Activated naive CD4-positive, alpha-beta T cell treated with anti-CD3 and anti-CD28 coated beads, Interleukin-2, amount 10 ng/mL, durations not matched to agents 7 days and 5 days (primary cell): ENCODE data around the gene SPPL2A.

Experiments used
- CTCF ChIA-PET: fragments of 350-600 bp; sonication (Branson Sonifier 250); formaldehyde crosslinking; loops from one replicate; lab custom pipeline; 2021; ENCODE audit warnings: antibody characterized with exemption; lab: Charles Lee
- DNase-seq: peaks from one replicate; pipeline ENCODE4 v3.0.0-alpha.2; 2020
- H3K27ac Mint-ChIP-seq: one replicate; pipeline ENCODE4 v1.8.0; 2021; ENCODE audit warnings: mild to moderate bottlenecking, moderate library complexity, mixed read lengths
- H3K27me3 Mint-ChIP-seq: one replicate; pipeline ENCODE4 v1.8.0; 2021; ENCODE audit warnings: mild to moderate bottlenecking, mixed read lengths
- H3K36me3 Mint-ChIP-seq: one replicate; pipeline ENCODE4 v1.8.0; 2021; ENCODE audit warnings: mixed read lengths
- H3K4me1 Mint-ChIP-seq: one replicate; pipeline ENCODE4 v1.8.0; 2021; ENCODE audit warnings: mixed read lengths
- H3K4me3 Mint-ChIP-seq: one replicate; pipeline ENCODE4 v1.8.0; 2021; ENCODE audit warnings: mild to moderate bottlenecking, moderate library complexity, mixed read lengths
- H3K9me3 Mint-ChIP-seq: one replicate; pipeline ENCODE4 v1.8.0; 2021; ENCODE audit warnings: mixed read lengths

SPPL2A gene

DNA sequence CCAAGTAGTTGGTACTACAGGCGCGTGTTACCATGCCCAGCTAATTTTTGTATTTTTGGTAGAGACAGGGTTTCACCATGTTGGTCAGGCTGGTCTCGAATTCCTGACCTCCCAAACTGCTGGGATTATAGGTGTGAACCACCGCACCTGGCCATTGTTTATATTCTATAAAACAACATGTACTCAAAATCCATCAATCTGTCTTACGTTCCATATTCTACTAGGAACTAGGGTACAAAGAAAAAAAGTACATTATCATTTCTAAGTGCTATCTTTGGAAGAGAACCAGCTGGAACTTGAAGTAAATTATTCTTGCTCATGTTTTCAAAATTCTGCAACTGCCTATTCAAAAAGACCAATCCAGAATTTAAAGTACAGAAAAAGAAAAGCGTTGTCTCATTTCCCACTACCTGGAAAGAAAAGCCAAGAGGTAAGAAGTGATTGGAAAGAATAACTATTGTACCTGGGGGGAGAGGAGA lies 15.2 kb downstream of the SPPL2A start:
- Mint-ChIP-seq H3K27me3 (no peaks in the 10 kb centered on the region), H3K9me3 (no peaks in the 10 kb centered on the region), H3K36me3 (peaks cover 19% of the 10 kb centered on the region), H3K27ac (no peak overlapping the region), H3K4me3 (no peak overlapping the region), H3K4me1 (peaks cover 4% of the 10 kb centered on the region)
- no peak for DNase-seq
- CTCF ChIA-PET: no interaction called here

- H3K4me1 Mint-ChIP-seq: no peaks in the 10 kb centered on the region
- CTCF ChIA-PET: no interaction called here
- no peak overlapping the region for H3K27ac Mint-ChIP-seq
- DNase-seq: no peak
- H3K9me3 Mint-ChIP-seq: no peaks in the 10 kb centered on the region
- H3K36me3 Mint-ChIP-seq: peaks cover 21% of the 10 kb centered on the region
- H3K4me3 Mint-ChIP-seq: no peak overlapping the region
- H3K27me3 Mint-ChIP-seq: no peaks in the 10 kb centered on the region
Observed at GRCh38 chr15:50747523-50747922, 18.0 kb downstream of the SPPL2A start.

GRCh38 chr15:50744601-50745000 lies 20.9 kb downstream of the SPPL2A start:
- H3K36me3 Mint-ChIP-seq: peaks cover 25% of the 10 kb centered on the region
- DNase-seq: no peak
- H3K27me3 Mint-ChIP-seq: no peaks in the 10 kb centered on the region
- H3K4me1 Mint-ChIP-seq: no peaks in the 10 kb centered on the region
- no peak overlapping the region for H3K27ac Mint-ChIP-seq
- CTCF ChIA-PET: interaction anchor here (0.6 to 1.5 kb wide), 3 partner anchors 18 to 433 kb away, joined by 3 to 4 read pairs (median 4); no protein-coding TSS in a partner anchor
- H3K4me3 Mint-ChIP-seq: no peak overlapping the region
- no peaks in the 10 kb centered on the region for H3K9me3 Mint-ChIP-seq

GRCh38 chr15:50740955-50741354 lies 24.6 kb downstream of the SPPL2A start:
- no peak overlapping the region for H3K4me3 Mint-ChIP-seq
- H3K27ac Mint-ChIP-seq: no peak overlapping the region
- no peaks in the 10 kb centered on the region for H3K27me3 Mint-ChIP-seq
- CTCF ChIA-PET: interaction anchor here (0.6 kb wide), 1 partner anchor 136 kb away, joined by 3 read pairs; no protein-coding TSS in a partner anchor
- H3K4me1 Mint-ChIP-seq: no peaks in the 10 kb centered on the region
- DNase-seq: no peak
- H3K9me3 Mint-ChIP-seq: no peaks in the 10 kb centered on the region
- H3K36me3 Mint-ChIP-seq: peaks cover 23% of the 10 kb centered on the region

GRCh38 chr15:50736823-50737222 lies 28.7 kb downstream of the SPPL2A start:
- Mint-ChIP-seq H3K4me3 (no peak overlapping the region), H3K27me3 (no peaks in the 10 kb centered on the region), H3K36me3 (peaks cover 38% of the 10 kb centered on the region), H3K4me1 (no peaks in the 10 kb centered on the region), H3K27ac (no peak overlapping the region), H3K9me3 (no peaks in the 10 kb centered on the region)
- DNase-seq: no peak
- CTCF ChIA-PET: no interaction called here

- CTCF ChIA-PET: no interaction called here
- Mint-ChIP-seq H3K4me1 (no peaks in the 10 kb centered on the region), H3K9me3 (no peaks in the 10 kb centered on the region), H3K4me3 (no peak overlapping the region), H3K27me3 (no peaks in the 10 kb centered on the region), H3K27ac (no peak overlapping the region), H3K36me3 (peaks cover 39% of the 10 kb centered on the region)
- DNase-seq: no peak
Observed at GRCh38 chr15:50735156-50735555, 30.4 kb downstream of the SPPL2A start.

- Mint-ChIP-seq H3K27ac (no peak overlapping the region), H3K4me3 (no peak overlapping the region), H3K27me3 (no peaks in the 10 kb centered on the region), H3K4me1 (no peaks in the 10 kb centered on the region), H3K9me3 (no peaks in the 10 kb centered on the region), H3K36me3 (peaks cover 30% of the 10 kb centered on the region)
- no peak for DNase-seq
- CTCF ChIA-PET: interaction anchor here (0.9 kb wide), 1 partner anchor 18 kb away, joined by 3 read pairs; no protein-coding TSS in a partner anchor
Observed at GRCh38 chr15:50726315-50726714, 39.2 kb downstream of the SPPL2A start.

DNA sequence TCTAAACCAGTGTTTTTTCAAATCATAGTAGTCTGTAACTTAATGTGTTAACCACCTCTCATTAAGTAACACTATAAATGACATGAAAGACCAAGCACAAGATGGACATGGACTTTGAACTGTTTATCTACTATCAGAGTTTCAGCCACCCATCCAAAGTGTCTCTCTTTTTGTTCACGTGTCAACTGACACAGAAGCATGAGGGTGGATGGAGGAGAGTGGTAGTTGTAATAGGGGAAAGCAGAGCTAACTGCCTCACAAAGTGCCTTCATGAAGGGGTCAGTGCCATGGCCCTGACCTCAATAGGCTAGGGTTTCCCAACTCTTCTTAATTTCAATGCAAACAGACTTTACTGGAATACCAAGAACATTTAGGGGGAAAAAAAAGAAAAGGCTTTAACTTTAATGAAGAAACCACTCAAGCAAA lies 46.8 kb downstream of the SPPL2A start:
- CTCF ChIA-PET: no interaction called here
- H3K27ac Mint-ChIP-seq: no peak overlapping the region
- peaks cover under 1% of the 10 kb centered on the region for H3K4me1 Mint-ChIP-seq
- no peaks in the 10 kb centered on the region for H3K27me3 Mint-ChIP-seq
- DNase-seq: no peak
- no peaks in the 10 kb centered on the region for H3K9me3 Mint-ChIP-seq
- peaks cover 21% of the 10 kb centered on the region for H3K36me3 Mint-ChIP-seq
- no peak overlapping the region for H3K4me3 Mint-ChIP-seq

- Mint-ChIP-seq H3K27ac (no peak overlapping the region), H3K4me1 (peaks cover 7% of the 10 kb centered on the region)
- DNase-seq: no peak
Observed at GRCh38 chr15:50712018-50712417, 53.5 kb downstream of the SPPL2A start.

DNA sequence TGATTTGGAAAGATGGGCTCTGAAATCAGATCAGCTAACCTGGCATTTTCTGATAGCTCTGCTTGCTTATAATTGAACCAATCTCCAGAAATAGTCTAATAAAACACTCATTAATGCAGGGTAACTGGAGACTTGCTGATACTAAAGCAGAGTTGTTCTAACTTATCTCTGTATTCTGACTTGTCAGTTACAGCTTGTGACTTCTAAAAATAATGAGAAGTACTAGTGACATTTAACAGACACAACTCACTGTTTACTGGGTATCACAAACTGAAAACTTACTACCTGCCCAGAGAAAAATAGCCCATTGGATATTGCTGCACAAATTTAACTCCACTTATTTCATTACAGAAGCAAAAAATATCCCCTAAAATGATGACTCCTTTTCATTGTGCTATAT lies 54.9 kb downstream of the SPPL2A start:
- no peak overlapping the region for H3K27ac Mint-ChIP-seq
- H3K4me1 Mint-ChIP-seq: peaks cover 7% of the 10 kb centered on the region
- peaks cover 18% of the 10 kb centered on the region for H3K36me3 Mint-ChIP-seq
- H3K27me3 Mint-ChIP-seq: no peaks in the 10 kb centered on the region
- no peak for DNase-seq
- no peaks in the 10 kb centered on the region for H3K9me3 Mint-ChIP-seq
- no peak overlapping the region for H3K4me3 Mint-ChIP-seq
- CTCF ChIA-PET: no interaction called here

More at GRCh38 chr15:50712018-50712417, 53.5 kb downstream of the SPPL2A start:
- no peaks in the 10 kb centered on the region for H3K9me3 Mint-ChIP-seq
- CTCF ChIA-PET: interaction anchor here (0.5 kb wide), 1 partner anchor 43 kb away, joined by 3 read pairs; no protein-coding TSS in a partner anchor
- no peaks in the 10 kb centered on the region for H3K27me3 Mint-ChIP-seq
- peaks cover 14% of the 10 kb centered on the region for H3K36me3 Mint-ChIP-seq
- H3K4me3 Mint-ChIP-seq: no peak overlapping the region

GRCh38 chr15:50707878-50708427 lies 57.6 kb downstream of the SPPL2A start:
- no peaks in the 10 kb centered on the region for H3K9me3 Mint-ChIP-seq
- no peak overlapping the region for H3K27ac Mint-ChIP-seq
- H3K4me3 Mint-ChIP-seq: no peak overlapping the region
- H3K27me3 Mint-ChIP-seq: no peaks in the 10 kb centered on the region
- no peak for DNase-seq
- CTCF ChIA-PET: no interaction called here
- peaks cover 3% of the 10 kb centered on the region for H3K4me1 Mint-ChIP-seq
- H3K36me3 Mint-ChIP-seq: peaks cover 15% of the 10 kb centered on the region

DNA sequence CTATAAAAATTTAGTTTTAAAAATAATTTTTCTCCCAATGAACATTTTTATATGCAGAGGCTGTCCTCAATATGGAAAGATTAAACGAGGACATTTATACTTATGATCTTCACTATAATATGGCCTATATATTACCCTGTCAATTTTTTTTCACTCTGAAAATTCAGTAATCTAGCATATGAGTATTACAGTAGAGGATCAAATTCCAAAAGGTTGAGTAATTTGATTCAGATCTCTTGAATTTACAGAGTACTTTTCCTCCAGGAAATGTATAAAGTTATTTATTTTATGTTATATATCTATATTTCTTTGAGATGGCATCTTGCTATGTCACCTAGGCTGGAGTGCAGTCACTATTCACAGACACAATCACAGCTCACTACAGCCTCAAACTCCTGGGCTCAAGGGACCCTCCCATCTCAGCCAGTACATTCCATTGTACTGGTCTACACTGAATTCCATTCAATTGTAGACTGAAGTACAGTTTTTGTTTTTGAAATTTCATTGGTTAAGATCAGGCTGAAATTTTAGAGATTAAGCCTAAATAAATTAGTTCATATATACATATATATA lies 62.7 kb downstream of the SPPL2A start:
- Mint-ChIP-seq H3K9me3 (no peaks in the 10 kb centered on the region), H3K4me1 (no peaks in the 10 kb centered on the region), H3K4me3 (no peak overlapping the region), H3K27ac (no peak overlapping the region), H3K36me3 (peaks cover 13% of the 10 kb centered on the region), H3K27me3 (no peaks in the 10 kb centered on the region)
- no peak for DNase-seq
- CTCF ChIA-PET: no interaction called here

DNA sequence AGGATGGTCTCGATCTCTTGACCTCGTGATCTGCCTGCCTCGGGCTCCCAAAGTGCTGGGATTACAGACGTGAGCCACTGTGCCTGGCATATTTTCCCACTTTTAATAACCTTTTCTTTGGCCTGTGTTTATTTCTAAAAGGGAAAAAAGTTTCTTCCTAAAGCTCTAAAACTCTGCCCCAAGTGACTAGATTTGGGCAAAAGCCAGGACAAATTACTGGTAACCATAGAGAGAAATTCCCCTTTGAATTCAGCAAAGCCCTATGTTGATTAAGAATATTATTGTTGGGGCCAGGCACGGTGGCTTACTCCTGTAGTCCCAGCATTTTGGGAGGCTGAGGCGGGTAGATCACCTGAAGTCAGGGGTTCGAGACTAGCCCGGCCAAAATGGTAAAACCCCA lies 67.4 kb downstream of the SPPL2A start:
- Mint-ChIP-seq H3K9me3 (no peaks in the 10 kb centered on the region), H3K4me1 (no peaks in the 10 kb centered on the region), H3K4me3 (no peak overlapping the region), H3K27ac (no peak overlapping the region), H3K36me3 (peaks cover 5% of the 10 kb centered on the region), H3K27me3 (no peaks in the 10 kb centered on the region)
- DNase-seq: no peak
- CTCF ChIA-PET: no interaction called here

- H3K4me1 Mint-ChIP-seq: no peaks in the 10 kb centered on the region
Observed at GRCh38 chr15:50697109-50697797, 68.3 kb downstream of the SPPL2A start.

More at GRCh38 chr15:50697109-50697797, 68.3 kb downstream of the SPPL2A start:
- Mint-ChIP-seq H3K27me3 (no peaks in the 10 kb centered on the region), H3K36me3 (peaks cover 5% of the 10 kb centered on the region), H3K27ac (no peak overlapping the region), H3K4me3 (no peak overlapping the region), H3K9me3 (no peaks in the 10 kb centered on the region)
- CTCF ChIA-PET: no interaction called here
- DNase-seq: no peak
